ENCODE data around the gene CERK. TPM values are rescaled to one million over a fixed set of nuclear protein-coding genes. Genes with fewer than 3 reads are reported as not detected.

Gene CERK, protein sequence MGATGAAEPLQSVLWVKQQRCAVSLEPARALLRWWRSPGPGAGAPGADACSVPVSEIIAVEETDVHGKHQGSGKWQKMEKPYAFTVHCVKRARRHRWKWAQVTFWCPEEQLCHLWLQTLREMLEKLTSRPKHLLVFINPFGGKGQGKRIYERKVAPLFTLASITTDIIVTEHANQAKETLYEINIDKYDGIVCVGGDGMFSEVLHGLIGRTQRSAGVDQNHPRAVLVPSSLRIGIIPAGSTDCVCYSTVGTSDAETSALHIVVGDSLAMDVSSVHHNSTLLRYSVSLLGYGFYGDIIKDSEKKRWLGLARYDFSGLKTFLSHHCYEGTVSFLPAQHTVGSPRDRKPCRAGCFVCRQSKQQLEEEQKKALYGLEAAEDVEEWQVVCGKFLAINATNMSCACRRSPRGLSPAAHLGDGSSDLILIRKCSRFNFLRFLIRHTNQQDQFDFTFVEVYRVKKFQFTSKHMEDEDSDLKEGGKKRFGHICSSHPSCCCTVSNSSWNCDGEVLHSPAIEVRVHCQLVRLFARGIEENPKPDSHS
- total RNA-seq (2021; ENCODE audit: unreplicated experiment): 30.9 TPM
- 24.0 TPM for polyA plus RNA-seq (2012; ENCODE audit: insufficient read length)
- Bru-seq, nascent RNA: percentile 61 among the genes with signal in this experiment
- percentile 70 among the genes with signal in this experiment for BruChase-seq, experiment 1, labeled RNA remaining after a 2-hour chase
- BruChase-seq, experiment 2, labeled RNA remaining after a 6-hour chase: percentile 78 among the genes with signal in this experiment
- long read RNA-seq, full-length matches to known transcripts: 51 of 80 reads
- long read RNA-seq, partial matches to known transcripts: 5 of 80 reads
- long read RNA-seq, other reads (novel, unspliced or antisense): 24 of 80 reads

DNA sequence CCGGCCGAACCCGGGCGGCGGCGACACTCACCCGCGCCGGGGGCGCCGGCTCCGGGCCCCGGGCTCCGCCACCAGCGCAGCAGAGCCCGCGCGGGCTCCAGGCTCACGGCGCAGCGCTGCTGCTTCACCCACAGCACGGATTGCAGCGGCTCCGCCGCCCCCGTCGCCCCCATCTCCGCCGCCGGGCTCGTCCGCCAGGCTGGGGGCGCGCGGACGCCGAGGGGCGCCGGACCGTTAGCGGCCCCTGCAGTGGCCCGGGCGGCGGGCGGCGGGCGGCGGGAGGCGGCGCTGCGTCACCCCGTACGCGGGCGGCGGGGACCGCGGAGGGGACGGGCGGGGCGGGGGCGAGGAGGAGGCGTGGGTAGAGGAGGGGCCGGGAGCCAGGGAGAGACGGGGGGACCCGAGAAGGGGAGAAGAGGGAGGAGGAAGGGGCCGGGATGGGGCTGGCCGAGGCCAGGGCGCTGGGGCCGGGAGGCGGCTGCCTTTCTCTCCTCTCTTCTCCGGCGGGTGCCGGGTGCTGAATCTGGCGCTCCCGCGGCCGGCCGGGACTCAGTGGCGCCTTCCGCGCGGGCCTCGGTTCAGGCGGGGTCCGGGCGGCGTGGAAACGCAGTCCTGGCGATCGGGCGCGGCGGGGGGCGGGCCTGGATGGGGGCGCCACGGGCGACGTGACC is at the start of gene CERK:
TSS of gene CERK (minus strand) at position 277 of the 671 bp plus-strand sequence. CDS start at position 173, 104 bp downstream.
- Histone ChIP-seq H3K36me3 (ENCODE audit: control insufficient read depth, insufficient read depth, low read length) (no peaks in the 10 kb centered on the region; the same call in 1 of the 2 replicates), H3K27me3 (ENCODE audit: control insufficient read depth, insufficient read depth, low read length) (no peaks in the 10 kb centered on the region), H3K4me3 (ENCODE audit: low read depth in 2 of 2, low read length in 2 of 2) (peak within 1 kb of the TSS; percentile 67 to 68), H3K27ac (ENCODE audit: low read length) (peak within 1 kb of the TSS; percentile 76), H3K4me1 (ENCODE audit: control insufficient read depth, insufficient read depth, low read length) (peaks cover 46% of the 10 kb centered on the region), H3K9me3 (ENCODE audit: control insufficient read depth, insufficient read depth, low read depth, low read length) (no peaks in the 10 kb centered on the region)
- no TSS peak for BruUV-seq (replicated peaks)
- in situ Hi-C loops (cut with HindIII; ENCODE audit: low pct_unique_long_range_greater_than_20kb, low sequenced_read_pairs) (no loop called here), intact Hi-C loops (cut with micrococcal nuclease; ENCODE audit: unreplicated experiment) (no loop called here)
- TF ChIP-seq, protein P1, sequence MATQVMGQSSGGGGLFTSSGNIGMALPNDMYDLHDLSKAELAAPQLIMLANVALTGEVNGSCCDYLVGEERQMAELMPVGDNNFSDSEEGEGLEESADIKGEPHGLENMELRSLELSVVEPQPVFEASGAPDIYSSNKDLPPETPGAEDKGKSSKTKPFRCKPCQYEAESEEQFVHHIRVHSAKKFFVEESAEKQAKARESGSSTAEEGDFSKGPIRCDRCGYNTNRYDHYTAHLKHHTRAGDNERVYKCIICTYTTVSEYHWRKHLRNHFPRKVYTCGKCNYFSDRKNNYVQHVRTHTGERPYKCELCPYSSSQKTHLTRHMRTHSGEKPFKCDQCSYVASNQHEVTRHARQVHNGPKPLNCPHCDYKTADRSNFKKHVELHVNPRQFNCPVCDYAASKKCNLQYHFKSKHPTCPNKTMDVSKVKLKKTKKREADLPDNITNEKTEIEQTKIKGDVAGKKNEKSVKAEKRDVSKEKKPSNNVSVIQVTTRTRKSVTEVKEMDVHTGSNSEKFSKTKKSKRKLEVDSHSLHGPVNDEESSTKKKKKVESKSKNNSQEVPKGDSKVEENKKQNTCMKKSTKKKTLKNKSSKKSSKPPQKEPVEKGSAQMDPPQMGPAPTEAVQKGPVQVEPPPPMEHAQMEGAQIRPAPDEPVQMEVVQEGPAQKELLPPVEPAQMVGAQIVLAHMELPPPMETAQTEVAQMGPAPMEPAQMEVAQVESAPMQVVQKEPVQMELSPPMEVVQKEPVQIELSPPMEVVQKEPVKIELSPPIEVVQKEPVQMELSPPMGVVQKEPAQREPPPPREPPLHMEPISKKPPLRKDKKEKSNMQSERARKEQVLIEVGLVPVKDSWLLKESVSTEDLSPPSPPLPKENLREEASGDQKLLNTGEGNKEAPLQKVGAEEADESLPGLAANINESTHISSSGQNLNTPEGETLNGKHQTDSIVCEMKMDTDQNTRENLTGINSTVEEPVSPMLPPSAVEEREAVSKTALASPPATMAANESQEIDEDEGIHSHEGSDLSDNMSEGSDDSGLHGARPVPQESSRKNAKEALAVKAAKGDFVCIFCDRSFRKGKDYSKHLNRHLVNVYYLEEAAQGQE (IDR thresholded peaks at IDR 0.05; ENCODE audit: insufficient read depth in 1 of 2, low read depth in 2 of 2, low read length in 1 of 2): no peak
- TF ChIP-seq TCF7L2 (IDR thresholded peaks at IDR 0.05; ENCODE audit: low read depth, low read length) (no peak), POLR2AphosphoS5 (IDR thresholded peaks at IDR 0.05; ENCODE audit: low read depth, low read length) (no peak), SIN3A (IDR thresholded peaks at IDR 0.05; ENCODE audit: borderline replicate concordance, insufficient read depth, low read depth, low read length) (0 out of 2 replicates have a peak, but pooled peaks have one; percentile 7)
- TF ChIP-seq, protein P2, sequence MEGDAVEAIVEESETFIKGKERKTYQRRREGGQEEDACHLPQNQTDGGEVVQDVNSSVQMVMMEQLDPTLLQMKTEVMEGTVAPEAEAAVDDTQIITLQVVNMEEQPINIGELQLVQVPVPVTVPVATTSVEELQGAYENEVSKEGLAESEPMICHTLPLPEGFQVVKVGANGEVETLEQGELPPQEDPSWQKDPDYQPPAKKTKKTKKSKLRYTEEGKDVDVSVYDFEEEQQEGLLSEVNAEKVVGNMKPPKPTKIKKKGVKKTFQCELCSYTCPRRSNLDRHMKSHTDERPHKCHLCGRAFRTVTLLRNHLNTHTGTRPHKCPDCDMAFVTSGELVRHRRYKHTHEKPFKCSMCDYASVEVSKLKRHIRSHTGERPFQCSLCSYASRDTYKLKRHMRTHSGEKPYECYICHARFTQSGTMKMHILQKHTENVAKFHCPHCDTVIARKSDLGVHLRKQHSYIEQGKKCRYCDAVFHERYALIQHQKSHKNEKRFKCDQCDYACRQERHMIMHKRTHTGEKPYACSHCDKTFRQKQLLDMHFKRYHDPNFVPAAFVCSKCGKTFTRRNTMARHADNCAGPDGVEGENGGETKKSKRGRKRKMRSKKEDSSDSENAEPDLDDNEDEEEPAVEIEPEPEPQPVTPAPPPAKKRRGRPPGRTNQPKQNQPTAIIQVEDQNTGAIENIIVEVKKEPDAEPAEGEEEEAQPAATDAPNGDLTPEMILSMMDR (IDR thresholded peaks at IDR 0.05): no peak
- ChIA-PET POLR2A (no interaction called here), CTCF (interaction anchor here (0.6 to 1.6 kb wide), 3 partner anchors 23 to 175 kb away, joined by 4 to 14 read pairs (median 5); no protein-coding TSS in a partner anchor)
- no peak for DNase-seq (ENCODE audit: low read depth, low spot score)
- peak; percentile 81 for ATAC-seq

DNA sequence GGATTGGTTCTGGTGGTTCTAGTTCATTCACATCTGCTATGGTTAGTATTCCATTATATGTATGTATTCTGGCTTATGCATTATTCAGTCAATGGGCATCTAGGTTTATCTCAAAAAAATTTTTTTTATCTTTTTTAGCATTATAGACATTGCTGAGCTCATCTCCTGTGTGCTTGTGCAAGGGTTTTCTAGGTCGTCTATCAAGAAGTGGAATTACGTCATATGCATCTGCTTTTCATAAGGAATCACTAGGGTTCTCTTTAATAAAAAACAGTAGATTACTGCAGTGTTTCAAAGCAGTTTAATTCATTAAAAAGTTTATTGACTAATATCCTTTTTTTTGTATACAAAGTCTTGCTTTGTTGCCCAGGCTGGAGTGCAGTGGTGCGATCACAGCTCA is 45.7 kb upstream of the CERK start:
- no peak for DNase-seq (ENCODE audit: low read depth, low spot score)

More for the DNA sequence above, 45.7 kb upstream of the CERK start:
- ChIA-PET CTCF (no interaction called here), POLR2A (no interaction called here)
- H3K27ac ChIP-seq (ENCODE audit: low read length): no peak overlapping the region
- intact Hi-C loops (cut with micrococcal nuclease; ENCODE audit: unreplicated experiment) (no loop called here), in situ Hi-C loops (cut with HindIII; ENCODE audit: low pct_unique_long_range_greater_than_20kb, low sequenced_read_pairs) (no loop called here)
- no peaks in the 10 kb centered on the region for H3K36me3 ChIP-seq (ENCODE audit: control insufficient read depth, insufficient read depth, low read length)
- peaks cover 6% of the 10 kb centered on the region for H3K4me1 ChIP-seq (ENCODE audit: control insufficient read depth, insufficient read depth, low read length)
- no TSS peak for BruUV-seq (replicated peaks)
- no peaks in the 10 kb centered on the region for H3K27me3 ChIP-seq (ENCODE audit: control insufficient read depth, insufficient read depth, low read length)
- TF ChIP-seq SIN3A (IDR thresholded peaks at IDR 0.05; ENCODE audit: borderline replicate concordance, insufficient read depth, low read depth, low read length): no peak
- TF ChIP-seq, protein P1 (IDR thresholded peaks at IDR 0.05; ENCODE audit: insufficient read depth in 1 of 2, low read depth in 2 of 2, low read length in 1 of 2): no peak
- TF ChIP-seq, protein P2 (IDR thresholded peaks at IDR 0.05): no peak
- TF ChIP-seq POLR2AphosphoS5 (IDR thresholded peaks at IDR 0.05; ENCODE audit: low read depth, low read length): no peak
- no peak for TF ChIP-seq TCF7L2 (IDR thresholded peaks at IDR 0.05; ENCODE audit: low read depth, low read length)
- no peaks in the 10 kb centered on the region for H3K9me3 ChIP-seq (ENCODE audit: control insufficient read depth, insufficient read depth, low read depth, low read length)
- no peak for ATAC-seq
- H3K4me3 ChIP-seq (ENCODE audit: low read depth in 2 of 2, low read length in 2 of 2): no peak overlapping the region
